H1 (cell line): Measurements from ENCODE around the gene CDC14B. TPM values are rescaled to one million over a fixed set of nuclear protein-coding genes. Genes with fewer than 3 reads are reported as not detected.

Experiments
- CTCF ChIA-PET: fragments of 300-600 bp; sonication (Branson Sonifier 250); formaldehyde crosslinking; loops from one replicate; lab custom pipeline; 2021; ENCODE audit not compliant: partially characterized antibody; lab: Charles Lee
- POLR2A ChIA-PET: fragments of 300-600 bp; sonication (Branson Sonifier 250); formaldehyde crosslinking; loops from one replicate; lab custom pipeline; 2021; ENCODE audit warnings: inconsistent platforms; ENCODE audit not compliant: partially characterized antibody; lab: Charles Lee
- DNase-seq, 2 experiments: peaks; one replicate each; pipeline versions ENCODE4 v3.0.0 to v3.0.0-alpha.2; 2010 to 2022; ENCODE audit warnings: low spot score in 2 of 2, low read depth in 1 of 2, mixed read lengths in 1 of 2
- FAIRE-seq: peaks from 2 replicates; lab custom pipeline; 2011; peaks lifted over from hg19 to GRCh38; lab: Jason Lieb, UNC
- H2AFZ ChIP-seq: 2 replicates; pipeline ENCODE4 v1.8.1; 2012; ENCODE audit warnings: low read length, inconsistent platforms
- H2AK5ac ChIP-seq: 2 replicates; pipeline ENCODE4 v1.6.1; 2013; ENCODE audit warnings: low read depth, low read length
- H2BK120ac ChIP-seq: replicated peaks from 2 replicates; pipeline ENCODE3; 2013; ENCODE audit warnings: low read depth, low read length, inconsistent platforms
- H2BK12ac ChIP-seq: 2 replicates; pipeline ENCODE4 v1.6.1; 2013; ENCODE audit warnings: low read depth, low read length
- H2BK15ac ChIP-seq: 2 replicates; pipeline ENCODE4 v1.6.1; 2013; ENCODE audit warnings: low read length
- H2BK20ac ChIP-seq: 2 replicates; pipeline ENCODE4 v1.6.1; 2013; ENCODE audit warnings: low read length
- H2BK5ac ChIP-seq: 2 replicates; pipeline ENCODE4 v1.6.1; 2013; ENCODE audit warnings: low read depth, low read length
- H3K14ac ChIP-seq: 2 replicates; pipeline ENCODE4 v1.6.1; 2013; ENCODE audit warnings: inconsistent platforms; ENCODE audit not compliant: insufficient read length
- H3K18ac ChIP-seq: 2 replicates; pipeline ENCODE4 v1.6.1; 2013; ENCODE audit warnings: low read length; ENCODE audit errors: extremely low read depth
- H3K23ac ChIP-seq: 2 replicates; pipeline ENCODE4 v1.6.1; 2013; ENCODE audit warnings: inconsistent platforms; ENCODE audit not compliant: insufficient read length
- H3K23me2 ChIP-seq: 2 replicates; pipeline ENCODE4 v1.6.1; 2013; ENCODE audit warnings: low read depth, low read length
- H3K27ac ChIP-seq: 2 replicates; pipeline ENCODE4 v1.6.1; 2011; ENCODE audit warnings: low read depth, low read length, inconsistent platforms
- H3K27me3 ChIP-seq, 4 experiments: replicated peaks in 1 of 4; 1 replicate in 1 of 4; 2 replicates in 3 of 4; pipeline versions ENCODE4 v1.6.1 to v1.8.1; 2011 to 2013; ENCODE audit warnings: low read length in 3 of 4, mild to moderate bottlenecking in 3 of 4, inconsistent platforms in 2 of 4, mixed read lengths in 2 of 4, moderate library complexity in 1 of 4; ENCODE audit not compliant: control insufficient read depth in 3 of 4, insufficient read depth in 3 of 4; ENCODE audit errors: extremely low read depth in 1 of 4
- H3K36me3 ChIP-seq, 4 experiments: 2 replicates each; pipeline versions ENCODE4 v1.6.1 to v1.8.1; 2011 to 2013; ENCODE audit warnings: mild to moderate bottlenecking in 4 of 4, low read length in 3 of 4, moderate library complexity in 2 of 4, control low read depth in 1 of 4, inconsistent platforms in 1 of 4; ENCODE audit not compliant: insufficient read depth in 4 of 4, control insufficient read depth in 2 of 4
- H3K4ac ChIP-seq: replicated peaks from 2 replicates; pipeline ENCODE3; 2013; ENCODE audit warnings: low read length, low read depth, mixed read lengths, inconsistent platforms; ENCODE audit not compliant: insufficient read length
- H3K4me1 ChIP-seq, 4 experiments: replicated peaks in 1 of 4; 1 replicate in 1 of 4; 2 replicates in 3 of 4; pipeline versions ENCODE4 v1.6.1 to v1.8.1; 2011 to 2013; ENCODE audit warnings: low read length in 3 of 4, inconsistent platforms in 2 of 4, mixed read lengths in 1 of 4; ENCODE audit not compliant: insufficient read depth in 4 of 4, control insufficient read depth in 3 of 4
- H3K4me2 ChIP-seq, 2 experiments: 2 replicates each; pipeline versions ENCODE4 v1.6.1 to v1.8.1; 2011 to 2013; ENCODE audit warnings: low read depth in 2 of 2, low read length in 2 of 2, control low read depth in 1 of 2, inconsistent platforms in 1 of 2, mild to moderate bottlenecking in 1 of 2; ENCODE audit not compliant: insufficient read depth in 1 of 2
- H3K4me3 ChIP-seq, 4 experiments: fragments of 200-600, 300-600 bp in 1 of 4; sonication (generic), shearing (Covaris generic), sonication (Bioruptor Twin) in 1 of 4; 2 replicates each; pipeline versions ENCODE4 v1.5.1 to v1.8.1; 2011 to 2016; ENCODE audit warnings: low read length in 4 of 4, low read depth in 3 of 4, control low read depth in 2 of 4, inconsistent platforms in 2 of 4, mild to moderate bottlenecking in 2 of 4, mixed read lengths in 1 of 4, moderate library complexity in 1 of 4; ENCODE audit not compliant: insufficient read depth in 2 of 4; ENCODE audit errors: extremely low read depth in 1 of 4
- H3K56ac ChIP-seq: replicated peaks from 2 replicates; pipeline ENCODE3; 2013; ENCODE audit warnings: low read depth, mild to moderate bottlenecking, mixed read lengths, low read length, inconsistent platforms; ENCODE audit not compliant: insufficient read length
- H3K79me1 ChIP-seq: 2 replicates; pipeline ENCODE4 v1.6.1; 2013; ENCODE audit warnings: low read depth, low read length, control low read depth
- H3K79me2 ChIP-seq, 2 experiments: 2 replicates each; pipeline versions ENCODE4 v1.6.1 to v1.8.1; 2012 to 2013; ENCODE audit warnings: low read length in 2 of 2, mild to moderate bottlenecking in 2 of 2, inconsistent platforms in 1 of 2; ENCODE audit not compliant: insufficient read depth in 2 of 2, control insufficient read depth in 1 of 2
- H3K9ac ChIP-seq, 4 experiments: replicated peaks in 1 of 4; 1 replicate in 1 of 4; 2 replicates in 3 of 4; pipeline versions ENCODE4 v1.6.1 to v1.8.1; 2011 to 2013; ENCODE audit warnings: low read depth in 3 of 4, low read length in 3 of 4, control low read depth in 2 of 4, mild to moderate bottlenecking in 2 of 4, moderate library complexity in 2 of 4, inconsistent platforms in 1 of 4; ENCODE audit errors: extremely low read depth in 1 of 4
- H3K9me3 ChIP-seq, 2 experiments: 2 replicates each; pipeline versions ENCODE4 v1.6.1 to v1.8.1; 2012 to 2013; ENCODE audit warnings: mild to moderate bottlenecking in 2 of 2, moderate library complexity in 2 of 2, control low read depth in 1 of 2, inconsistent platforms in 1 of 2, low read depth in 1 of 2, low read length in 1 of 2, mixed read lengths in 1 of 2; ENCODE audit not compliant: insufficient read depth in 2 of 2
- H4K20me1 ChIP-seq, 2 experiments: replicated peaks in 1 of 2; 2 replicates each; pipeline versions ENCODE3 to v1.8.1; 2011 to 2013; ENCODE audit warnings: inconsistent platforms in 2 of 2, low read length in 2 of 2, mild to moderate bottlenecking in 1 of 2; ENCODE audit not compliant: insufficient read depth in 2 of 2, control insufficient read depth in 1 of 2
- H4K5ac ChIP-seq: 2 replicates; pipeline ENCODE4 v1.6.1; 2013; ENCODE audit warnings: low read length, low read depth, mixed read lengths, inconsistent platforms; ENCODE audit not compliant: insufficient read length
- H4K8ac ChIP-seq: 2 replicates; pipeline ENCODE4 v1.8.0; 2013; ENCODE audit warnings: mild to moderate bottlenecking, moderate library complexity, low read length, inconsistent platforms; ENCODE audit not compliant: insufficient read depth; ENCODE audit errors: extremely low read depth
- H4K91ac ChIP-seq: replicated peaks from 2 replicates; pipeline ENCODE3; 2013; ENCODE audit warnings: low read length, mixed read lengths, inconsistent platforms; ENCODE audit not compliant: insufficient read length
- HDAC6 ChIP-seq: IDR thresholded peaks from one replicate; pipeline ENCODE4 v1.7.1; 2012; ENCODE audit warnings: low read depth, mild to moderate bottlenecking, inconsistent platforms, low read length, moderate library complexity
- NANOG ChIP-seq: IDR thresholded peaks from 2 replicates; pipeline ENCODE4 v1.6.1; 2011; ENCODE audit warnings: low read length, low read depth, mild to moderate bottlenecking, inconsistent platforms; ENCODE audit not compliant: insufficient read depth, poor library complexity, severe bottlenecking
- RAD21 ChIP-seq, 2 experiments: IDR thresholded peaks in 1 of 2; conservative IDR thresholded peaks in 1 of 2; 2 replicates each; pipeline ENCODE4 v1.6.1; 2011; ENCODE audit warnings: low read depth in 2 of 2, low read length in 2 of 2, improper control_type of control experiment in 1 of 2, inconsistent platforms in 1 of 2, mild to moderate bottlenecking in 1 of 2, moderate library complexity in 1 of 2
- SIN3A ChIP-seq, 2 experiments: IDR thresholded peaks in 1 of 2; conservative IDR thresholded peaks in 1 of 2; 2 replicates each; pipeline ENCODE4 v1.6.1; 2011 to 2012; ENCODE audit warnings: low read length in 2 of 2, improper control_type of control experiment in 1 of 2, low read depth in 1 of 2, mild to moderate bottlenecking in 1 of 2
- SP2 ChIP-seq: IDR thresholded peaks from 2 replicates; pipeline ENCODE4 v1.6.1; 2012; ENCODE audit warnings: mild to moderate bottlenecking, low read length, inconsistent platforms
- WGBS, 2 experiments: shearing (Covaris generic) in 1 of 2; methylation state at CpG; one replicate each; pipeline versions ENCODE4 v1.1.6 to v1.1.7; 2013 to 2015; ENCODE audit warnings: low lambda C conversion rate in 2 of 2, mixed read lengths in 2 of 2, inconsistent platforms in 1 of 2, low coverage in 1 of 2, missing lambda C conversion rate in 1 of 2; ENCODE audit not compliant: insufficient replicate concordance in 2 of 2, insufficient coverage in 1 of 2, insufficient read length in 1 of 2; ENCODE audit errors: extremely low coverage in 1 of 2, missing lambda C conversion rate in 1 of 2; 5-methylcytosine and 5-hydroxymethylcytosine counted together
- polyA plus RNA-seq, 7 experiments: library from polyadenylated mRNA; depleted of rRNA in 3 of 7; stranded (reverse) in 5 of 7; unstranded in 2 of 7; fragments of >200 nt in 5 of 7; fragments of 200-250 nt in 2 of 7; gene quantifications; 1 replicate in 5 of 7; 2 replicates in 1 of 7; 4 replicates in 1 of 7; pipeline versions ENCODE4 v1.2.1 to v1.2.3, GENCODE V29; 2011 to 2013; ENCODE audit warnings: missing spikeins in 2 of 7, mixed read lengths in 2 of 7
- total RNA-seq: library from RNA; stranded (reverse); fragmentation: NEBNext Ultra II Directional; extraction: Animal tissue kit (Norgen Biotek cat#: 25700); gene quantifications from 2 replicates; pipeline ENCODE4 v1.2.1, GENCODE V29; 2021

CDC14B gene
- total and polyA plus RNA-seq, 2 of the 8 experiments (the other 6 are each of a cell fraction or from before 2014, with no cell fraction given): 17.2 to 44.6 TPM

DNA sequence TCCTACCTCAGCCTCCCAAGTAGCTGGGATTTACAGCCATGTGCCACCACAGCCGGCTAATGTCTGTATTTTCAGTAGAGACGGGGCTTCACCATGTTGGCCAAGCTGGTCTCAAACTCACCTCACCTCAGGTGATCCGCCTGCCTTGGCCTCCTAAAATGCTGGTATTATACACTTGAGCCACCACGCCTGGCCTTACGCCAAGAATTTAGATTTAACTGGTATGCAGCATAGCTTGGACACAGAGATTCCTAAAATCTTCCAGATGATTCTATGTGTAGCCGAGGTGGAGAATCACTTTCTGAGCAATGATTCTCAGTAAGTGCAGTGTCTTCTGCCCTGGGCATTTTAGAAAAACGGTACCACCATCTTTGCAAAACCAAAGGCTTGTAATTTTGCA lies 95.6 kb downstream of the CDC14B start:
- Histone ChIP-seq H3K18ac (no peak overlapping the region), H3K36me3 (peaks cover 0 to 10% (median 5%) of the 10 kb centered on the region in 4 experiments; a peak in 2 of 8 replicates), H4K20me1 (no peaks in the 10 kb centered on the region), H2BK120ac (no peak overlapping the region), H3K9me3 (no peaks in the 10 kb centered on the region), H2BK5ac (no peak overlapping the region), H3K9ac (no peak overlapping the region), H3K4me2 (no peak overlapping the region), H3K23me2 (no peaks in the 10 kb centered on the region), H4K91ac (no peak overlapping the region), H3K4me1 (no peaks in the 10 kb centered on the region), H3K27ac (no peak overlapping the region), H3K79me1 (no peaks in the 10 kb centered on the region), H3K79me2 (no peaks in the 10 kb centered on the region), H2BK12ac (no peak overlapping the region), H2AK5ac (no peak overlapping the region), H4K5ac (no peak overlapping the region), H3K56ac (no peak overlapping the region), H3K27me3 (no peaks in the 10 kb centered on the region), H2BK15ac (no peak overlapping the region), H4K8ac (no peak overlapping the region), H3K4me3 (no peak overlapping the region), H3K14ac (no peak overlapping the region), H3K4ac (no peak overlapping the region), H2AFZ (no peak overlapping the region), H3K23ac (no peak overlapping the region), H2BK20ac (no peak overlapping the region)
- TF ChIP-seq SP2: no peak
- TF ChIP-seq SIN3A (conservative IDR thresholded peaks at IDR 0.05 in 1 of 2, IDR thresholded peaks at IDR 0.05 in 1 of 2; ENCODE audit: low read depth in 1 of 2, low read length in 2 of 2): no peak
- TF ChIP-seq HDAC6: no peak
- TF ChIP-seq RAD21 (IDR thresholded peaks at IDR 0.05 in 1 of 2, conservative IDR thresholded peaks at IDR 0.05 in 1 of 2; ENCODE audit: low read depth in 2 of 2, low read length in 2 of 2): no peak
- TF ChIP-seq NANOG: no peak
- FAIRE-seq (no peak), DNase-seq (no peak)
- ChIA-PET POLR2A (no interaction called here), CTCF (interaction anchor here (1.1 kb wide), 1 partner anchor 187 kb away, joined by 3 read pairs; no protein-coding TSS in a partner anchor)
- WGBS, 2 experiments: 99% methylated on average over 7 of the region's 7 CpGs; no CpG with 5 or more reads in 1 of the 2 experiments
